Measurements from ENCODE around the gene SUSD4. TPM values are rescaled to one million over a fixed set of nuclear protein-coding genes. Genes with fewer than 3 reads are reported as not detected.

SUSD4 gene
- total and polyA plus RNA-seq, 2 of the 4 experiments (the other 2 are of a cell fraction), result 1.8 to 2.7 TPM

- Histone ChIP-seq H2BK5ac (ENCODE audit: low read depth, low read length, poor library complexity, severe bottlenecking) (no peak overlapping the region), H4K91ac (ENCODE audit: insufficient read depth, low read depth, low read length) (no peak overlapping the region), H2BK15ac (ENCODE audit: low read depth, low read length) (no peak overlapping the region), H4K5ac (ENCODE audit: low read depth, low read length) (no peak overlapping the region), H3K56ac (ENCODE audit: extremely low read depth, insufficient read depth, low read length) (no peak overlapping the region), H2AK9ac (replicated peaks; ENCODE audit: low read depth, low read length, poor library complexity) (no peak overlapping the region), H3K4me1 (ENCODE audit: control insufficient read depth, insufficient read depth, low read length) (no peaks in the 10 kb centered on the region), H3K27me3 (ENCODE audit: control insufficient read depth, insufficient read depth, low read length) (peaks cover 36% of the 10 kb centered on the region), H3K9ac (ENCODE audit: low read depth, low read length) (no peak overlapping the region), H3K14ac (replicated peaks; ENCODE audit: low read depth, low read length) (no peak overlapping the region), H3K4me3 (ENCODE audit: insufficient read depth, low read depth, low read length) (no peak overlapping the region), H3K9me1 (ENCODE audit: insufficient read depth, low read length) (no peaks in the 10 kb centered on the region), H3K27ac (ENCODE audit: insufficient read depth, low read length) (no peak overlapping the region), H2AK5ac (ENCODE audit: low read depth, low read length) (no peak overlapping the region), H4K20me1 (ENCODE audit: insufficient read depth, low read length) (no peaks in the 10 kb centered on the region), H3K36me3 (ENCODE audit: control insufficient read depth, insufficient read depth, low read length) (no peaks in the 10 kb centered on the region), H2BK20ac (ENCODE audit: low read depth, low read length) (no peak overlapping the region), H3K4me2 (ENCODE audit: low read depth, low read length) (no peak overlapping the region), H3K23ac (ENCODE audit: low read depth, low read length) (no peak overlapping the region), H3K18ac (ENCODE audit: low read depth, low read length) (no peak overlapping the region), H2BK120ac (ENCODE audit: low read depth, low read length) (no peak overlapping the region), H3K4ac (ENCODE audit: low read depth, low read length) (no peak overlapping the region), H4K8ac (ENCODE audit: low read depth in 2 of 2, low read length in 2 of 2) (no peak overlapping the region), H2AFZ (replicated peaks; ENCODE audit: low read length, poor library complexity) (no peak overlapping the region), H3K9me3 (ENCODE audit: control insufficient read depth, insufficient read depth, low read length) (no peaks in the 10 kb centered on the region), H3K79me1 (ENCODE audit: low read depth in 1 of 2, low read length in 2 of 2) (no peaks in the 10 kb centered on the region)
- POLR2A ChIA-PET (ENCODE audit: unreplicated experiment), result no interaction called here
- intact Hi-C loops (cut with micrococcal nuclease) (no loop called here), dilution Hi-C loops (cut with HindIII; ENCODE audit: low sequenced_read_pairs, unreplicated experiment) (no loop called here), in situ Hi-C loops (cut with MboI; ENCODE audit: low sequenced_read_pairs) (no loop called here)
- no CpG with 5 or more reads among the region's 5 CpGs for WGBS, 2 experiments (ENCODE audit: extremely low coverage in 2 of 2, insufficient read length in 1 of 2)
- DNase-seq (peak; percentile 28), ATAC-seq (ENCODE audit: low read depth) (peak; percentile 37; the same call in 1 of the 2 replicates)
- no peak for TF ChIP-seq MAZ (IDR thresholded peaks at IDR 0.05; ENCODE audit: borderline replicate concordance, low read depth, low read length)
- no peak for TF ChIP-seq BHLHE40 (IDR thresholded peaks at IDR 0.05; ENCODE audit: low read depth, low read length)
- TF ChIP-seq MXI1 (IDR thresholded peaks at IDR 0.05; ENCODE audit: borderline replicate concordance, low read depth, low read length), result no peak
- no peak for TF ChIP-seq CHD1 (IDR thresholded peaks at IDR 0.05; ENCODE audit: low read depth, low read length)
- no peak for TF ChIP-seq RCOR1 (IDR thresholded peaks at IDR 0.05; ENCODE audit: insufficient replicate concordance, low read length)
- no peak for TF ChIP-seq POLR2A (IDR thresholded peaks at IDR 0.05; ENCODE audit: low read depth, low read length)
- no peak for TF ChIP-seq SMC3 (IDR thresholded peaks at IDR 0.05; ENCODE audit: low read depth, low read length)
- no peak for TF ChIP-seq NFE2L2 (IDR thresholded peaks at IDR 0.05; ENCODE audit: low read depth, low read length)
- TF ChIP-seq CTCF (conservative IDR thresholded peaks at IDR 0.05; ENCODE audit: low read depth, low read length), result no peak
- no peak for TF ChIP-seq RAD21 (IDR thresholded peaks at IDR 0.05; ENCODE audit: low read length)
- TF ChIP-seq ELK1 (IDR thresholded peaks at IDR 0.05; ENCODE audit: borderline replicate concordance, low read depth, low read length), result no peak
- no peak for TF ChIP-seq USF2 (IDR thresholded peaks at IDR 0.05; ENCODE audit: low read depth, low read length)
- no peak for TF ChIP-seq RFX5 (IDR thresholded peaks at IDR 0.05; ENCODE audit: low read depth, low read length)
- no TSS peak for BruUV-seq (replicated peaks)
- CTCF ChIA-PET, result no interaction called here
Measured at GRCh38 chr1:223350361-223350908, 13.5 kb downstream of the SUSD4 start.
